Endometrial microvascular endothelial cells (primary cell): ENCODE measurements around the gene IVD. TPM values are rescaled to one million over a fixed set of nuclear protein-coding genes. Genes with fewer than 3 reads are reported as not detected.

Experiments
- in situ Hi-C: cut with HindIII; loops from 2 replicates; pipeline ENCODE4 v1.10.0; 2017; ENCODE audit warnings: low sequenced_read_pairs, low pct_unique_long_range_greater_than_20kb; ENCODE audit errors: inconsistent ontology term
- total RNA-seq: library from RNA; depleted of rRNA; stranded (reverse); fragments of >200 nt; gene quantifications from one replicate; pipeline ENCODE4 v1.2.3, GENCODE V29; 2015; ENCODE audit errors: inconsistent ontology term

Gene IVD
- total RNA-seq, 1 donor from 2014 or later: 37.2 TPM

DNA sequence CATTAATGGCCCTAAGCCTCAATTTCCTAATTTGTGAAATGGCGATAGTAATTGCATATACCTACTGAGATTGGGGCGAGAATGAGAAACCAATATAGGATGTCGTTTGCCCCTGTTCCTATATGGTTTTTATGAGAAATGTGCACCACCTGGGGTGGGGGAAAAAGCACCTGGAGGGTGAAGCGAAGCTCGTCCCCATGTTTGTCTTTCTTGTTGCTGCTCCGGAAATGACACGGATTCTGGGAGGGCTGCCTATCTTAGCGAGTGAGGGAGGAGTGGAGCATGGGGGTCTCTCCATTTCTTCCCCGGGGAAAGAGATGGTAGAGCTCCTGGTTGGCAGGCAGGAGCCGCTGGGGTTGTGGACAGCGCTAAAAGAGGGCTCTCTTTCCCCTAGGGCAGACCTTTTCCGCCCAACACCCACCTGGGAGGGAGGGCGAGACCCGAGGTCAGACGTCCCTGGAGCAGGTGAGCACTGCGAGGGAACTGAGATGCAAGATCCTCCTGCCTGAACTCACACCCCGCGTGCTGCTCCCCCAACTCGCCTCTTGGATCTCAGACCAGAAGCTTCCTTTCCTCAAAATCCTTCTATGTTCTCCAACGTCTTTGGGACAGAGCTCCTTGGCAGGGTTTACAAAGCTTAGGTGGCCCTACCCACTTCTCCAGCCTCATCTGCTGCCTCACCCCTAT is 29.6 kb downstream of the IVD start:
- in situ Hi-C loops: no loop called here

DNA sequence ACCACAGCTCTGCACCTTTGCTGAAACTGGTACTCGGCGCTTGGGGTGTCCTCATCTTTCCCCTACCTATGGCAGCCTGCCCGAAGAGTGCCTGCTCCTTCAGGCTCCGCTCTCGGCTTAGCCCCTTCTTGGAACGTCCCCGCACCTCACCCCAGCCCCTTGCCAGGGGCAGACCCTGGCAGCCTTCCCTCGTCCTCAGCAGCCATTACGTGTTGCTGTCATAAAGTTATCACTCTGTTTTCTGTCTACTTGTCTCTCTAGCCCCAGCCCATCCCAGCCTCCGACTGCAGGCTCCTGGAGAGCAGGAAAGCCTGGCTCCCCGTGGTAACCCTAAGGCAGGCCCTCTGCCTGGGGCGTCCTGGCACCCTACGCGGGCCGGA is 30.1 kb downstream of the IVD start:
- in situ Hi-C loops: no loop called here

DNA sequence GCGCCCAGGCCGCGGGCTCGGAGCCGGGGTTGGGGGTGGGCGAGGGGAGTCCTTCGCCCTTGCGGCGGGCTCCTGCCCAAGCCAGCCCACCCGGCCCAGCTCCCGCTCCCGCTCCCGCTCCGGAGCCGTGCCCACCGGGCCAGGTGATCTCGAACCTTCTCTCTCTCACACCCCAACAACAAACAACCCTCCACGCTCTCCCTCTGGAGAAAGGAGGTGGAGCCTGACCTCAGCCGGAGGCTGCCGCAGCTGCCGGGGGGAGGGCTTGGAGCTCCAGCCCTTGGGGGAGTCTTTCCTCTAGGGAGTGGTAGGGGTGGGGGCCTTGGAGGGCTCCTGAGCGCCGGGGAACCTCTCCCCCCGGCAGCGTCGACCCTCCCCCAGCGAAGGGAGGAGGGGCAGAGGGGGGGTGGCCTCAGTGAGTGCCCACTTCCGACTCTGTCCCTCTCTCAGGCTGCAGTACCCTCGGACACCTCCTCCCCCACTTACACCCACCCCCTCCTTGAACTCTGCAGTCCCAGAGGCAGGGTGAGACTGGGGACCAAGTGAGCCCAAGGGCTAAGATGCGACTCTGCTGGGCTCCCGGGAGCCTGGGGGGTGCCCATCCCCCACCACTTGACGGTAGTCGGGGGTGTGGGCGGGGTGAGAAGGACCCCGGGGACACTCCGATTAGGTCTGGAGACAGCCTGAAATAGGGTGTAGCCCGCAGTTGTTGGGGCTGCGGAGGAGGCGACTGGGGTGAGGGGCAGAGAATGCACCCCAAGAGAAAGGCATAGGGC is 30.7 kb downstream of the IVD start:
- in situ Hi-C loops: no loop called here

DNA sequence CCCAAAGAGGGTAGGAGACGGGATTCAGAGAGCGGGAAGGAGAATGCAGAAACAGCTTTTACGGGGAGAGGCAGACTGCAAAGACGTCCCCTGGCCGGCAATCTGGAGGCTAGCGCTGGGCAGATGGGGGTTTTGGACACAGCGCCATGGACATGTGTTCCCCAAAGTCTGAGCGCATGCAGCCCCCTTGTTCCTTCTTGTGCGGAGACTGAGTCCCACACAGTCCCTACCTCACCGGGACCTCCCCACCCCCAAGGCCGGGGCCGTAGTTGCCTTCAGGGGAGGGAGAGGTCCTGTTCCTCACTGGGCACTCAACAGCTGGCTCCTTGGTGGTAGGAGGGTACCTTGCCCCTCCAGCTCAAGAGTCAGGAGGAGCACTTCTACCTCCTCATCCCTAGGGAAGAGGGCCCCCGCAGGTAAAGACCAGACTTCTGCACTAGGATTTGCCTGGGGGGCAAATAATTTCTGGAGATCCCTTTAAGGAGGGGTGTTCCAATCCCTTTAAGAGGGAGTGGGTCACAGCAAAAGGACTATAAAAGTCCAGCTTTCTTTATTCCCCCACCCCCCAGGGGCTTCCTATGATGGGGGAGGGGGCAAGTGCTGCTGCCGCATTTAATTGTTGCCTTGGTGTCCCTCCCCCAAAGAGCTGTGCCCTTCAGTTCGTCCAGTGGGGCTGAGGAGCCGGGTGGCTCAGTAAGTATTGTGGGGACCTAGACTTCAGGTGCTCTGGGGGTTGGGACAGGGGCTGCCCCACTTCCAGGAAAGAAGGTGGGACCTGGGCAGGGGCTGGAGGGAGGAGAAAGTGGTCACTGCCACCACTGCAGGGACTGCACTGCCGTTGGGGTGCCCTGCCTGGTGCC is 31.5 kb downstream of the IVD start:
- in situ Hi-C loops: no loop called here

- in situ Hi-C loops: no loop called here
Observed at GRCh38 chr15:40437752-40438687, 32.4 kb downstream of the IVD start.

GRCh38 chr15:40438712-40439111 is 33.1 kb downstream of the IVD start:
- in situ Hi-C loops: no loop called here

GRCh38 chr15:40439461-40439959 is 33.9 kb downstream of the IVD start:
- in situ Hi-C loops: no loop called here

DNA sequence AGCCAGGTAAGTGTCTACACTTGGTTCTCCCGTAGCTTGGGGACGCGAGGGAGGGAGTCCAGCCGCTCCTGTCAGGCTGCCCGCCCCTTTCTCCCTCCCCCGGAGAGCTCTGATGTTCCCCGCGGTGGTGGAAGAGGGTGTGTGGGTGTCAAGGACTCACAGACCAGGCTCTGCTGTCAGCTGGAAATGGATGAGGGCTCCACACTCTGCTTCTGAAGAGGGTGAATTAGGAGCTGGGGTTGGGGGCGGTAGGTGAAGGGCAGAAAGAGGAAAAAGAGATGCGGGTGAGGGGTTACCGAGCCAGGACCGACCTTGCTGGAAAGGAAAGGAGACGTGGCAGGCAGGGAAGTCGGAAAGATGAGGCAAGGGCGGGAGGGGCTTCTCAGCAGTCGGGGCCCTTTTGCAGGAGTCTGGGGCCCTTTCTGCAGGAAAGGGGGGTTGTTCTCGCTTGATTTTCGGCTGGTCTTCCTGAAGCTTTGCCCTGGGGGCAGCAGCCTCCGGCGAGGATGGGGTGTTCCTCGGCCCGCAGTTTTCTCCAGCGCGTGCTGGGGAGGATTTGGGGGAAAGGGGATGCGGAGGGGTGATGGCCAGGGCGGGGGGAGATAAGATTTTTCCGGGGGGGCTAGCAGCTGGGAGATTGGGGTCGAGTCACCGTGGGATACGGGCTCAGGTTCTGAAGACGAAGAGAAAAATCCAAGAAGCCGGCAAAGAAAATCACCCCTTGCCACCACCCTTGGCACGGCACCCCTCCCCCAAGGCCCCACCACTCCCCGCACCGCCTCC is 34.6 kb downstream of the IVD start:
- in situ Hi-C loops: no loop called here

DNA sequence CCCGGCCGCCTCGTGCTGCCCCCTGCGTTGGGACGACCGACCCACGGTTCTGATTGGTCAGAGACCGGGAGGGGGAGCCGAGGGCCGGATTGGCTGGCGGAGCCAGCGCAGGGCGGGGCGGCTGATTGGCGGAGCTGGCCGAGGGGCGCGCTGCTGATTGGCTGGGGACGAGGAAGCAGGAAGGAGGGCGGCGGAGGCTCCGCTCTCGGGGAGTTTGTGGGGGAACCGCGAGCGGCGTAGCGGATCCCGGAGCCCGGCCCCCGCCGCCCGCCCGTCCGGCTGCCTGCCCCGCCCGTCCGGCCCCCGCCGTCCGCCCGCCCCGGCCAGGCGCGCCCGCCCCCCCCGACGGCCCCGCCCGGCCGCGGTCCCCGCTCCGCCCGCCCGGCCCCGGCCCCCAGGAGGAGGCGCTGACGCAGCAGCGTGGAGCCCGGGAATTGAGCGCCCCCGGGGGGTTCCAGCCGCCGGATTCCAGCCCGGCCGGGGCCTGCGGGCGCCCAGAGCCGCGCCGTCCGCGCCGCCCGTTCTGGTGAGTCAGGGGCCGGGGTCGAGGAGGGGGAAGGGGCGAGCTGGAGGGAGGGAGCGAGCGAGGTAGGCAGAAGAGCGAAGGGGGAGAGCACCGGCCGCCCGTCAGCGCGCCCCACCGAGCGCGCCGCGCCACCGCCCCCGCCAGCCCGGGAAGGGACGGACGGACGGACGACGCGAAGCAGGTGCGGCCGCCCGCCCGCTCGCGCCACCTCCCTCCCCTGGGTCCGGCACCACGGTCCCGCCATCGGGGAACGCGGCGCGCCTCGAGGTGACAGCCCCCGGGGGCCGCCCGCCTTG is 35.4 kb downstream of the IVD start, which contains the start of gene BAHD1:
BAHD1 (plus strand) TSS at position 211 of the 822 bp plus-strand sequence. CDS start 17,512 bp downstream, outside the sequence.
- in situ Hi-C loops: no loop called here

DNA sequence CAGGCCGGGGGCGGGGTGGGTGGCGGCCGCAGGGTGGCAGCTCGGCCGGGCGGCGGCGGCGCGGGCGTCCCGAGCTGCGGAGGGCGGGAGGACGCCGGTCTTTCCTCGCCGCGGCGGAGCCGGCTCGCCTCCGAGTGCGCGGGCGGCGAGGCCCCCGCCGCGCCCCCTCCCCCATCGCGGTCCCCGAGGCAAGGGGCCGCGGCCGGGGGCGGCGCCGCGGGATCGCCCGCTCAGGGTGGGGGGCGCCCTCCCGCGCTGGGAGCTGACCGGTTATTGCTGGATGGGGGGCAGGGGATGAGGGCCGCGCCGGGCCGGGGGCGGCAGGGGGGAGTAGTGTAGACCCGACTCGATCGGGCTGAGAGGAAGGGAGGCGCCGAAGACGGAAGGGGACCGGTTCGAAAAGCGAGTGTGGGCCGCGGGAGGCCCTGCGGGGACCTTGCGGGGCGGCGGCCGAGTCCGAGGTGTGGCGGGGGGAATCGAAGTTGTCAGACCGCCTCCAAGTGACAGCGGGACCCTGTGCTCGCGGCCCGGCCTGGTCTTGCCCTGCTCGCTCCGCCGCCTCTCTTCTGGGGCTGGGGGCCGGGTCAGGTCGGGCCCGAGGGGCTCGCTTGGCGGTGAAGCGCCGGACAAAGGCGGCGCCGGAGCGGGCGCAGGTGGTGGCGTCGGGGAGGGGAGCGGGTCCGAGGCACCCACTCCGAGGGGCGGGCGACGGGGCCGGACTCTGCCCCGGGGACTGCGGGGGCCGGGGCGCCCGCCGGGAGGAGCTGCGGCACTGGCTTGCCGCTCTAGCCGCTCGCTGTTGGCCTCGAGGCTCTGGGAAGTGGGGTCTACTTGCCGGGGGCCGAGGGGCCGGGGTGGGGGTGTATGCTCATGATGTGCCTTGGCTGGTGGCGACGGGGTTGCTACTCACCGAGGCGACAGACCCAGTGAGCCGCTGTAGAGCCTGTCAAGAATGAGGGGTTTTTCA is 36.3 kb downstream of the IVD start:
- in situ Hi-C loops: no loop called here

- in situ Hi-C loops: no loop called here
Observed at GRCh38 chr15:40443255-40443654, 37.7 kb downstream of the IVD start.

DNA sequence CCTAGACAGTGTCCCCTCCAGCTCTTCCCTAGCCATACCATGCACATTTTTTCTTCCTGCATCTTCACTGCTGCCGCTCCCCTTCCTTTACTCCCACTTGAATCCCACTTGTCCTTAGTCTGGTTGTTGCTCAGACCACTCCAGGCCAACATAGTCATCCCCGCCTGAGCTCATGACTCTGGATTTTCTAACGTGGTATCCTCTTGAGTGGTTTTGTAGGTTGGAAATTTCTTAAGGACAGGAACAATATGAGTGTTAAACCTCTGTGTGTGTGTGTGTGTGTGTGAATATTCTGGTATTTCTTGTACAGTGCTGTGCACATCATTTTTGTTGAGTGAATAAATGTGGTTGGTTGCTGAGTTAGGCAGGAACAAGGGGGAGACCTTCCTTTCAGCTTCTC is 38.3 kb downstream of the IVD start:
- in situ Hi-C loops: no loop called here

DNA sequence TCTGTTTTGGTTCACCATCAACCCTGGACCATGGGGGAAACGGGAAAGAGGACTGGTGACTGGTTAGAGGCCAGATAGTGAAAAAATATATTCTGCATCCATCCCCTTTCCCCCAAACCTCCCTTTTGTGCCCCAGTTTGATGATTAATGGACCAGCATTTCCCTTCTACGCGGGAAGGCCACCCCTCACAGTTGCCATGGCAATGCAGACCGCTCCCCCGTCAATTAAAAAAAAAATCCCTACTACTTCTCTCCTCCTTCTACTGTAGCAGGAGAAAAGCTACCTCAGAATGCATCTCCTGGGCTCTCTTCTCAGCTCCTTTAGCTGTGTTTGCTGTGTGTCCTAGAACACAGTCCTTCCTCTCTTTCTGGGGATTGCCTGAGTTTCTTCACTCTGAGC is 39.1 kb downstream of the IVD start:
- in situ Hi-C loops: no loop called here

DNA sequence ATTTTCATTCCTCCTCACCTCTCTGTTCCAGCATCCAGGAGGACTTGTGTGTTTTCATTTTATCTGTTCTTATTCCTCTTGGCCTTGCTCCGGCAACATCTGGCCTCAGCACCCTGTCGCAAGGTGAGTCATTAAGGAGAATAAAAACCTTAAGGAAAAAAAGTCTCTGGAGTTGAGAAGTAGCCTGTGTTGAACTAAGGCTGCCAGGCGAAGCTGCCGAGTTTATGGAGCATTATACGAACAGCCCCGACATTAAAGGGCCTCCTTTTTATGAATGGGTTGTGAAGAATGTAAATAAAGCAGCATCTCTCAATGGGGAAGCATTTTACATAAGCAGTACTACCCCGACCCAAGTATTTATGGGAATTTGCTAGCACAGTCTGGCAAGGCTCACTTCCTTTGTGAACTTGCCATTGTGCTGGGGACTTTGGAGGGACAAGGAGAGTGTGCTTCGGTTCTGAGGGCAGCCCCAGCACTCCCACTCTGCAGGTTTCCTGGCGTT is 39.9 kb downstream of the IVD start:
- in situ Hi-C loops: no loop called here

- in situ Hi-C loops: no loop called here
Observed at GRCh38 chr15:40446144-40446543, 40.5 kb downstream of the IVD start.

GRCh38 chr15:40448354-40448753 is 42.8 kb downstream of the IVD start:
- in situ Hi-C loops: no loop called here
